H1 (cell line): ENCODE measurements around the gene MIS18A.

Experiments
- CHD2 ChIP-seq: IDR thresholded peaks from 2 replicates; pipeline ENCODE4 v1.6.1; 2012; ENCODE audit warnings: low read length, improper control_type of control experiment
- HDAC2 ChIP-seq, 2 experiments: fragments of 300-600 bp in 1 of 2; sonication (generic) in 1 of 2; IDR thresholded peaks; 2 replicates each; pipeline ENCODE4 v1.6.1; 2011 to 2012; ENCODE audit warnings: low read depth in 2 of 2, low read length in 2 of 2, mild to moderate bottlenecking in 2 of 2, moderate library complexity in 2 of 2, borderline replicate concordance in 1 of 2, inconsistent platforms in 1 of 2
- POLR2A ChIP-seq, 2 experiments: IDR thresholded peaks; 1 replicate in 1 of 2; 2 replicates in 1 of 2; pipeline ENCODE4 v1.6.1; 2011; ENCODE audit warnings: low read depth in 2 of 2, low read length in 2 of 2, mild to moderate bottlenecking in 2 of 2; ENCODE audit errors: control extremely low read depth in 1 of 2
- TAF1 ChIP-seq: IDR thresholded peaks from 2 replicates; pipeline ENCODE4 v1.6.1; 2011; ENCODE audit warnings: mild to moderate bottlenecking, low read depth, low read length
- TEAD4 ChIP-seq: IDR thresholded peaks from 2 replicates; pipeline ENCODE4 v1.6.1; 2012; ENCODE audit warnings: low read depth, low read length, inconsistent platforms, mixed read lengths
- TF ChIP-seq, protein P1 (sequence below), 3 experiments: IDR thresholded peaks; 1 replicate in 2 of 3; 2 replicates in 1 of 3; pipeline versions ENCODE4 v1.5.1 to v1.6.1; 2011; ENCODE audit warnings: low read length in 3 of 3, mild to moderate bottlenecking in 3 of 3, inconsistent platforms in 2 of 3, low read depth in 1 of 3, moderate library complexity in 1 of 3; ENCODE audit not compliant: insufficient read depth in 1 of 3; ENCODE audit errors: control extremely low read depth in 1 of 3
- TF ChIP-seq, protein P2 (sequence below): IDR thresholded peaks from 2 replicates; pipeline ENCODE4 v1.6.1; 2012; ENCODE audit warnings: inconsistent platforms

DNA sequence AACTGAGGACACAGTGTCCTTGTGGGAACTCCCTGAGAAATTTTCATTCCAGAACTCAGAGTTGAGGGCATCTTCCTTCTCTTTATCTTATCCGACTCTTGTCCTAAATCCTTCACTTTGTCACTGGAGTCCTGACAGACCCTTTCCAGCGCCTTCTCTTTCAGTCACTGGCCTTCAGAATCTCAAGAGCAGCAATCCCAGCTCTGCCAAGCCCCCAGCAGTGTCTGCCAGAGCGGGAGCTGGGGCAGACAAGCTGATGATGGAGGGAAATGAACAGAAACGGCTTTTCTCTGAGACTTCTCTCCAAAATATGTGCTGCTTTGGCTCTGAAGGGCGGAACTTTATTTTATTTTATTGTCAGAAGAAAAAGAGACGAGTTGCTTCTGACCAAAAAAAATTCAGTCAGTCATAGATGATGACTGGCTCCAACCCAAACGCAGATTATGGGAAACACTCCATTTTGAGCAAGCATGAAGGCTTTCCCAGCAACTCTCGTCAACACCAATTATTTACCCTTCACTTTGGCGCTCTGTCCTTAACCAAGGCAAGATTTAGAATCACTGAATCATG lies 32.2 kb downstream of the MIS18A start:
- TF ChIP-seq CHD2 (no peak), TEAD4 (no peak), HDAC2 (IDR thresholded peaks at IDR 0.05; ENCODE audit: borderline replicate concordance in 1 of 2, low read depth in 2 of 2, low read length in 2 of 2) (no peak), TAF1 (no peak), POLR2A (IDR thresholded peaks at IDR 0.05; ENCODE audit: control extremely low read depth in 1 of 2, low read depth in 2 of 2, low read length in 2 of 2) (no peak)
- TF ChIP-seq, protein P1, sequence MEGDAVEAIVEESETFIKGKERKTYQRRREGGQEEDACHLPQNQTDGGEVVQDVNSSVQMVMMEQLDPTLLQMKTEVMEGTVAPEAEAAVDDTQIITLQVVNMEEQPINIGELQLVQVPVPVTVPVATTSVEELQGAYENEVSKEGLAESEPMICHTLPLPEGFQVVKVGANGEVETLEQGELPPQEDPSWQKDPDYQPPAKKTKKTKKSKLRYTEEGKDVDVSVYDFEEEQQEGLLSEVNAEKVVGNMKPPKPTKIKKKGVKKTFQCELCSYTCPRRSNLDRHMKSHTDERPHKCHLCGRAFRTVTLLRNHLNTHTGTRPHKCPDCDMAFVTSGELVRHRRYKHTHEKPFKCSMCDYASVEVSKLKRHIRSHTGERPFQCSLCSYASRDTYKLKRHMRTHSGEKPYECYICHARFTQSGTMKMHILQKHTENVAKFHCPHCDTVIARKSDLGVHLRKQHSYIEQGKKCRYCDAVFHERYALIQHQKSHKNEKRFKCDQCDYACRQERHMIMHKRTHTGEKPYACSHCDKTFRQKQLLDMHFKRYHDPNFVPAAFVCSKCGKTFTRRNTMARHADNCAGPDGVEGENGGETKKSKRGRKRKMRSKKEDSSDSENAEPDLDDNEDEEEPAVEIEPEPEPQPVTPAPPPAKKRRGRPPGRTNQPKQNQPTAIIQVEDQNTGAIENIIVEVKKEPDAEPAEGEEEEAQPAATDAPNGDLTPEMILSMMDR (IDR thresholded peaks at IDR 0.05; ENCODE audit: control extremely low read depth in 1 of 3, insufficient read depth in 1 of 3, low read depth in 1 of 3, low read length in 3 of 3), result no peak
- TF ChIP-seq, protein P2, sequence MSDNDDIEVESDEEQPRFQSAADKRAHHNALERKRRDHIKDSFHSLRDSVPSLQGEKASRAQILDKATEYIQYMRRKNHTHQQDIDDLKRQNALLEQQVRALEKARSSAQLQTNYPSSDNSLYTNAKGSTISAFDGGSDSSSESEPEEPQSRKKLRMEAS, result no peak
